Naive thymus-derived CD4-positive, alpha-beta T cell (primary cell): ENCODE measurements around the gene BPI. TPM values are rescaled to one million over a fixed set of nuclear protein-coding genes. Genes with fewer than 3 reads are reported as not detected.

Experiments used
- ATAC-seq: fragments of 150-1000 bp; cut with Tn5 transposase; 2 replicates; pipeline ENCODE4 v1.10.0; 2021; ENCODE audit warnings: mild to moderate bottlenecking, moderate library complexity
- CTCF ChIA-PET: fragments of 350-600 bp; sonication (Branson Sonifier 250); formaldehyde crosslinking; loops from one replicate; lab custom pipeline; 2021; ENCODE audit warnings: antibody characterized with exemption; lab: Charles Lee
- POLR2A ChIA-PET: fragments of 350-600 bp; sonication (Branson Sonifier 250); formaldehyde crosslinking; loops from one replicate; lab custom pipeline; 2021; ENCODE audit warnings: antibody characterized with exemption, inconsistent platforms; lab: Charles Lee
- DNase-seq, 9 donors: peaks; one replicate each; pipeline versions ENCODE4 v3.0.0 to v3.0.0-alpha.2; 2020 to 2022; ENCODE audit warnings: mixed read lengths in 1 of 9
- H3K27ac ChIP-seq: one replicate; pipeline ENCODE4 v1.7.0; 2013; ENCODE audit warnings: mild to moderate bottlenecking, low read depth, low read length, moderate library complexity
- H3K27me3 ChIP-seq, 2 donors: one replicate each; pipeline ENCODE4 v1.7.0; 2013; ENCODE audit warnings: low read length in 2 of 2, mild to moderate bottlenecking in 2 of 2, moderate library complexity in 2 of 2; ENCODE audit not compliant: control insufficient read depth in 2 of 2, insufficient read depth in 2 of 2
- H3K36me3 ChIP-seq, 3 experiments: 1 replicate in 2 of 3; 2 replicates in 1 of 3; pipeline ENCODE4 v1.7.0; 2013; ENCODE audit warnings: low read length in 3 of 3, mild to moderate bottlenecking in 3 of 3, moderate library complexity in 1 of 3; ENCODE audit not compliant: insufficient read depth in 3 of 3, control insufficient read depth in 2 of 3
- H3K4me1 ChIP-seq, 2 donors: one replicate each; pipeline ENCODE4 v1.7.0; 2013; ENCODE audit warnings: low read length in 2 of 2, mild to moderate bottlenecking in 2 of 2, moderate library complexity in 1 of 2; ENCODE audit not compliant: control insufficient read depth in 2 of 2, insufficient read depth in 2 of 2
- H3K4me3 ChIP-seq: 2 replicates; pipeline ENCODE4 v1.7.0; 2013; ENCODE audit warnings: mild to moderate bottlenecking, low read length
- H3K9me3 ChIP-seq, 3 experiments: 1 replicate in 2 of 3; 2 replicates in 1 of 3; pipeline ENCODE4 v1.7.0; 2013; ENCODE audit warnings: low read length in 3 of 3; ENCODE audit not compliant: control insufficient read depth in 2 of 3
- H3K27ac Mint-ChIP-seq, 9 donors: one replicate each; pipeline ENCODE4 v1.8.0; 2020 to 2022; ENCODE audit warnings: mixed read lengths in 9 of 9, mild to moderate bottlenecking in 8 of 9, moderate library complexity in 5 of 9, inconsistent platforms in 2 of 9
- H3K27me3 Mint-ChIP-seq, 5 donors: one replicate each; pipeline ENCODE4 v1.8.0; 2021 to 2022; ENCODE audit warnings: mixed read lengths in 5 of 5, mild to moderate bottlenecking in 1 of 5
- H3K36me3 Mint-ChIP-seq, 5 donors: one replicate each; pipeline ENCODE4 v1.8.0; 2020 to 2022; ENCODE audit warnings: mixed read lengths in 5 of 5, mild to moderate bottlenecking in 3 of 5, inconsistent platforms in 1 of 5
- H3K4me1 Mint-ChIP-seq, 7 donors: one replicate each; pipeline ENCODE4 v1.8.0; 2020 to 2022; ENCODE audit warnings: mixed read lengths in 7 of 7, mild to moderate bottlenecking in 3 of 7, inconsistent platforms in 1 of 7
- H3K4me3 Mint-ChIP-seq, 10 donors: one replicate each; pipeline ENCODE4 v1.8.0; 2020 to 2022; ENCODE audit warnings: mild to moderate bottlenecking in 10 of 10, mixed read lengths in 10 of 10, moderate library complexity in 6 of 10, inconsistent platforms in 2 of 10
- H3K9me3 Mint-ChIP-seq, 11 donors: one replicate each; pipeline ENCODE4 v1.8.0; 2020 to 2022; ENCODE audit warnings: mixed read lengths in 11 of 11, mild to moderate bottlenecking in 4 of 11, inconsistent platforms in 1 of 11, moderate library complexity in 1 of 11
- intact Hi-C, 2 donors: fragments of 100-400 bp; cut with micrococcal nuclease; formaldehyde crosslinking; loops; one replicate each; pipeline ENCODE4 v1.15.1; 2023
- polyA plus RNA-seq, 2 donors: library from polyadenylated mRNA; unstranded; fragments of 300-500 nt; fragmentation: Illumina TruSeq; gene quantifications; one replicate each; pipeline ENCODE4 v1.2.3, GENCODE V29; 2021
- total RNA-seq, 6 experiments: library from RNA in 5 of 6; stranded (reverse) in 5 of 6; gene quantifications; 1 replicate in 5 of 6; 2 replicates in 1 of 6; pipeline ENCODE4 v1.2.3 and lab custom pipeline; 2021 to 2026

BPI gene
- total and polyA plus RNA-seq, 7 experiments from 2014 or later, result 0.29 to 2.4 TPM; not detected in 5

GRCh38 chr20:38260025-38260377 lies 44.0 kb upstream of the BPI start:
- no peaks in the 10 kb centered on the region for H3K9me3 ChIP-seq
- DNase-seq (no peak), ATAC-seq (no peak)
- H3K36me3 ChIP-seq, result no peaks in the 10 kb centered on the region
- Mint-ChIP-seq H3K4me3 (peak overlapping the region in 2 of 10 donors; percentile 4 to 6), H3K27me3 (peaks cover 54 to 70% (median 63%) of the 10 kb centered on the region in 5 donors), H3K27ac (no peak overlapping the region), H3K9me3 (peaks cover 0 to 1% (median 0%) of the 10 kb centered on the region in 11 donors), H3K36me3 (peaks cover 0 to 8% (median 0%) of the 10 kb centered on the region in 5 donors), H3K4me1 (peaks cover 0 to 10% (median 4%) of the 10 kb centered on the region in 7 donors)
- POLR2A ChIA-PET, result no interaction called here
- H3K4me3 ChIP-seq, result no peak overlapping the region
- H3K4me1 ChIP-seq, result no peaks in the 10 kb centered on the region
- H3K27me3 ChIP-seq, result no peaks in the 10 kb centered on the region
- CTCF ChIA-PET, result no interaction called here
- intact Hi-C loops, result no loop called here
- no peak overlapping the region for H3K27ac ChIP-seq

- Mint-ChIP-seq H3K4me3 (peak within 1 kb of the TSS in 3 of 10 donors; percentile 4 to 37 (median 6)), H3K27ac (no peak within 1 kb of the TSS), H3K27me3 (peaks cover 55 to 71% (median 66%) of the 10 kb centered on the region in 5 donors), H3K9me3 (peaks cover 0 to 1% (median 0%) of the 10 kb centered on the region in 11 donors), H3K36me3 (peaks cover 0 to 8% (median 0%) of the 10 kb centered on the region in 5 donors), H3K4me1 (peaks cover 0 to 10% (median 4%) of the 10 kb centered on the region in 7 donors)
- Histone ChIP-seq H3K4me3 (no peak within 1 kb of the TSS), H3K27me3 (no peaks in the 10 kb centered on the region), H3K9me3 (no peaks in the 10 kb centered on the region), H3K27ac (no peak within 1 kb of the TSS), H3K36me3 (no peaks in the 10 kb centered on the region), H3K4me1 (no peaks in the 10 kb centered on the region)
- intact Hi-C loops, result no loop called here
- CTCF ChIA-PET, result no interaction called here
- POLR2A ChIA-PET, result no interaction called here
- DNase-seq (no peak), ATAC-seq (no peak)
Measured at GRCh38 chr20:38260378-38261053, 43.4 kb upstream of the BPI start, which contains the start of gene KIAA1755. Gene KIAA1755, minus strand, starts transcription at chr20:38260735. Its CDS starts 235 bp downstream, at chr20:38260500.

- H3K27ac Mint-ChIP-seq, result no peak overlapping the region
- H3K4me3 Mint-ChIP-seq, result peak overlapping the region in 2 of 10 donors; percentile 2 to 37
Measured at GRCh38 chr20:38261054-38261390, 42.9 kb upstream of the BPI start.

GRCh38 chr20:38262931-38263330 lies 41.0 kb upstream of the BPI start:
- H3K4me3 ChIP-seq, result no peak overlapping the region
- peaks cover 0 to 10% (median 4%) of the 10 kb centered on the region in 7 donors for H3K4me1 Mint-ChIP-seq
- H3K4me1 ChIP-seq, result no peaks in the 10 kb centered on the region
- ATAC-seq (no peak), DNase-seq (no peak)
- H3K9me3 ChIP-seq, result no peaks in the 10 kb centered on the region
- H3K27ac Mint-ChIP-seq, result no peak overlapping the region
- intact Hi-C loops, result no loop called here
- no peaks in the 10 kb centered on the region for H3K27me3 ChIP-seq
- peaks cover 0 to 8% (median 0%) of the 10 kb centered on the region in 5 donors for H3K36me3 Mint-ChIP-seq
- H3K9me3 Mint-ChIP-seq, result no peaks in the 10 kb centered on the region
- no peak overlapping the region for H3K27ac ChIP-seq
- no peak overlapping the region for H3K4me3 Mint-ChIP-seq
- H3K27me3 Mint-ChIP-seq, result peaks cover 49 to 65% (median 62%) of the 10 kb centered on the region in 5 donors
- ChIA-PET POLR2A (no interaction called here), CTCF (no interaction called here)
- H3K36me3 ChIP-seq, result no peaks in the 10 kb centered on the region

More at GRCh38 chr20:38261054-38261390, 42.9 kb upstream of the BPI start:
- no peaks in the 10 kb centered on the region for H3K27me3 ChIP-seq
- Mint-ChIP-seq H3K27me3 (peaks cover 55 to 73% (median 71%) of the 10 kb centered on the region in 5 donors), H3K36me3 (peaks cover 0 to 8% (median 0%) of the 10 kb centered on the region in 5 donors), H3K9me3 (no peaks in the 10 kb centered on the region), H3K4me1 (peaks cover 0 to 10% (median 4%) of the 10 kb centered on the region in 7 donors)
- ATAC-seq (no peak), DNase-seq (no peak)
- no peak overlapping the region for H3K27ac ChIP-seq
- intact Hi-C loops, result no loop called here
- H3K9me3 ChIP-seq, result no peaks in the 10 kb centered on the region
- ChIA-PET POLR2A (no interaction called here), CTCF (no interaction called here)
- no peaks in the 10 kb centered on the region for H3K36me3 ChIP-seq
- H3K4me3 ChIP-seq, result no peak overlapping the region
- H3K4me1 ChIP-seq, result no peaks in the 10 kb centered on the region

GRCh38 chr20:38266426-38266825 lies 37.5 kb upstream of the BPI start:
- H3K27me3 Mint-ChIP-seq, result peaks cover 29 to 52% (median 40%) of the 10 kb centered on the region in 5 donors
- ChIA-PET CTCF (no interaction called here), POLR2A (no interaction called here)
- H3K36me3 ChIP-seq, result no peaks in the 10 kb centered on the region
- H3K27ac Mint-ChIP-seq, result no peak overlapping the region
- H3K36me3 Mint-ChIP-seq, result peaks cover 0 to 3% (median 0%) of the 10 kb centered on the region in 5 donors
- H3K4me1 Mint-ChIP-seq, result no peaks in the 10 kb centered on the region
- no peak for DNase-seq
- no peak overlapping the region for H3K4me3 Mint-ChIP-seq
- ATAC-seq, result no peak
- peaks cover 0 to 2% (median 0%) of the 10 kb centered on the region in 11 donors for H3K9me3 Mint-ChIP-seq
- no peaks in the 10 kb centered on the region for H3K9me3 ChIP-seq
- no peak overlapping the region for H3K27ac ChIP-seq
- intact Hi-C loops, result no loop called here
- no peaks in the 10 kb centered on the region for H3K4me1 ChIP-seq
- H3K27me3 ChIP-seq, result no peaks in the 10 kb centered on the region
- no peak overlapping the region for H3K4me3 ChIP-seq

- Mint-ChIP-seq H3K4me1 (no peaks in the 10 kb centered on the region), H3K4me3 (no peak overlapping the region), H3K9me3 (peaks cover 0 to 4% (median 0%) of the 10 kb centered on the region in 11 donors), H3K27me3 (peaks cover 24 to 47% (median 42%) of the 10 kb centered on the region in 5 donors), H3K36me3 (peaks cover 0 to 3% (median 0%) of the 10 kb centered on the region in 5 donors), H3K27ac (no peak overlapping the region)
- DNase-seq, result no peak
- Histone ChIP-seq H3K4me3 (no peak overlapping the region), H3K27ac (no peak overlapping the region), H3K4me1 (no peaks in the 10 kb centered on the region), H3K27me3 (no peaks in the 10 kb centered on the region), H3K36me3 (no peaks in the 10 kb centered on the region), H3K9me3 (no peaks in the 10 kb centered on the region)
- ChIA-PET POLR2A (no interaction called here), CTCF (no interaction called here)
- ATAC-seq, result no peak
- intact Hi-C loops, result no loop called here
Measured at GRCh38 chr20:38267296-38267695, 36.7 kb upstream of the BPI start.
